Activated naive CD4-positive, alpha-beta T cell treated with anti-CD3 and anti-CD28 coated beads, Interleukin-2, amount 50 U/mL, for 24 hours (primary cell): ENCODE data around the gene ELP1.
"Not testable (repeated sequence)": the region's sequence is repeated elsewhere in the genome, so short reads cannot be mapped to it uniquely, and the experiment has no call there.

Experiments used
- H3K27ac Mint-ChIP-seq: one replicate; pipeline ENCODE4 v1.8.0; 2021; ENCODE audit warnings: mild to moderate bottlenecking, mixed read lengths
- H3K27me3 Mint-ChIP-seq: one replicate; pipeline ENCODE4 v1.8.0; 2021; ENCODE audit warnings: mixed read lengths
- H3K36me3 Mint-ChIP-seq: one replicate; pipeline ENCODE4 v1.8.0; 2021; ENCODE audit warnings: mixed read lengths
- H3K4me1 Mint-ChIP-seq: one replicate; pipeline ENCODE4 v1.8.0; 2021; ENCODE audit warnings: mixed read lengths
- H3K4me3 Mint-ChIP-seq: one replicate; pipeline ENCODE4 v1.8.0; 2021; ENCODE audit warnings: mild to moderate bottlenecking, mixed read lengths
- H3K9me3 Mint-ChIP-seq: one replicate; pipeline ENCODE4 v1.8.0; 2021; ENCODE audit warnings: mixed read lengths

Gene ELP1, protein sequence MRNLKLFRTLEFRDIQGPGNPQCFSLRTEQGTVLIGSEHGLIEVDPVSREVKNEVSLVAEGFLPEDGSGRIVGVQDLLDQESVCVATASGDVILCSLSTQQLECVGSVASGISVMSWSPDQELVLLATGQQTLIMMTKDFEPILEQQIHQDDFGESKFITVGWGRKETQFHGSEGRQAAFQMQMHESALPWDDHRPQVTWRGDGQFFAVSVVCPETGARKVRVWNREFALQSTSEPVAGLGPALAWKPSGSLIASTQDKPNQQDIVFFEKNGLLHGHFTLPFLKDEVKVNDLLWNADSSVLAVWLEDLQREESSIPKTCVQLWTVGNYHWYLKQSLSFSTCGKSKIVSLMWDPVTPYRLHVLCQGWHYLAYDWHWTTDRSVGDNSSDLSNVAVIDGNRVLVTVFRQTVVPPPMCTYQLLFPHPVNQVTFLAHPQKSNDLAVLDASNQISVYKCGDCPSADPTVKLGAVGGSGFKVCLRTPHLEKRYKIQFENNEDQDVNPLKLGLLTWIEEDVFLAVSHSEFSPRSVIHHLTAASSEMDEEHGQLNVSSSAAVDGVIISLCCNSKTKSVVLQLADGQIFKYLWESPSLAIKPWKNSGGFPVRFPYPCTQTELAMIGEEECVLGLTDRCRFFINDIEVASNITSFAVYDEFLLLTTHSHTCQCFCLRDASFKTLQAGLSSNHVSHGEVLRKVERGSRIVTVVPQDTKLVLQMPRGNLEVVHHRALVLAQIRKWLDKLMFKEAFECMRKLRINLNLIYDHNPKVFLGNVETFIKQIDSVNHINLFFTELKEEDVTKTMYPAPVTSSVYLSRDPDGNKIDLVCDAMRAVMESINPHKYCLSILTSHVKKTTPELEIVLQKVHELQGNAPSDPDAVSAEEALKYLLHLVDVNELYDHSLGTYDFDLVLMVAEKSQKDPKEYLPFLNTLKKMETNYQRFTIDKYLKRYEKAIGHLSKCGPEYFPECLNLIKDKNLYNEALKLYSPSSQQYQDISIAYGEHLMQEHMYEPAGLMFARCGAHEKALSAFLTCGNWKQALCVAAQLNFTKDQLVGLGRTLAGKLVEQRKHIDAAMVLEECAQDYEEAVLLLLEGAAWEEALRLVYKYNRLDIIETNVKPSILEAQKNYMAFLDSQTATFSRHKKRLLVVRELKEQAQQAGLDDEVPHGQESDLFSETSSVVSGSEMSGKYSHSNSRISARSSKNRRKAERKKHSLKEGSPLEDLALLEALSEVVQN (N-terminal part only)

DNA sequence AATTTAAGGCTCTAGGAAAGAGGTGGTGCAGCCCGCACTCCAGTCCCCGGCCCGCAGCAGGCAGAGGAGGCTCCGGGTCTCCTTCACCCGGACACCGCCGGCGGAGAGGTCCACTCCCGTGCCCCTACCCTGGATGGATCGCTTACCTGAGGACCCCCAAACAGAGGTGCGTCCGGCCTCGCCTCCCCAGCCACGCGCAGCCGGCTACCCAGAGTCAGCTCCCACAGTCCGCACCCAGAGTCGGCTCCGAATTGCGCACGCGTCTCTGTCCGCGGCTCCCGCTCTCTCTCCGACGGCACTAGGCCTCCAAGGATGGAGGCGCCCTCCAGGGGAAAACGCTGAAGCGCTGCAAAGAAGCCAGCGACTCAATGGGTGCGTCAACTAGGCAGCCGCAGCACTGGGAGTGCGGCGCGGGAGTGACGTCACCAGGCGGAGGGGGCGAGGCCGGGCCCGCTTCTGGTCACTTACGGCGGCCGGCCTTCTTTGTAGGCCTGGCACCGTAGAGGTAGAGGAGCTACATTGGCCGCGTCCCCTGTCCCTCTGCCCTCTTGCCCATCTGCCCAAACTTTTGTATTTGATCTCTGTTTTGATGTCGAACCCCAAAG is at the start of gene ELP1:
ELP1 (minus strand) TSS at position 407 of the 605 bp plus-strand sequence. CDS start 2,978 bp downstream, outside the sequence.
- peaks cover 35% of the 10 kb centered on the region for H3K4me1 Mint-ChIP-seq
- H3K9me3 Mint-ChIP-seq: no peaks in the 10 kb centered on the region
- H3K27me3 Mint-ChIP-seq: no peaks in the 10 kb centered on the region
- peak within 1 kb of the TSS; percentile 98 for H3K27ac Mint-ChIP-seq
- peak within 1 kb of the TSS; percentile 97 for H3K4me3 Mint-ChIP-seq
- peaks cover 2% of the 10 kb centered on the region for H3K36me3 Mint-ChIP-seq

DNA sequence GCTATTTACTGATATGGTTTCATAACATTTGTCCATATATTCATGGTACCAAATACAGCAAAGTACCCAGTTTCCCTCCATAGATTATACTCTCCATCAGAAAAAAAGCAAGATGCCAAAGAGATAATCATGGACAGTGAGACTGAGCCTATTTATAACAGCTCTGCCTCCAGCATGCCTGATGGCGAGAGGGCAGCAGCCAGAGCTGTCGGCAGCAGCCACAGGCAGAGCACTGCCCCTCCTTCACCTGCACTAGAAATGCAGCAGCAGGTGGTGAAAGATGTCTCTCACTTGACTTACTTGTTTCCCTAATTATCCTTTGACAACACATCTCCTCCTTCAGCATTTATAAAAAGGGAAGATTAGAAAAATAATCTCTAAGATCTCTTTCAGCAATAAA is 47.0 kb upstream of the ELP1 start:
- Mint-ChIP-seq H3K27me3 (no peaks in the 10 kb centered on the region), H3K4me3 (no peak overlapping the region), H3K27ac (no peak overlapping the region), H3K36me3 (no peaks in the 10 kb centered on the region), H3K9me3 (no peaks in the 10 kb centered on the region), H3K4me1 (no peaks in the 10 kb centered on the region)

DNA sequence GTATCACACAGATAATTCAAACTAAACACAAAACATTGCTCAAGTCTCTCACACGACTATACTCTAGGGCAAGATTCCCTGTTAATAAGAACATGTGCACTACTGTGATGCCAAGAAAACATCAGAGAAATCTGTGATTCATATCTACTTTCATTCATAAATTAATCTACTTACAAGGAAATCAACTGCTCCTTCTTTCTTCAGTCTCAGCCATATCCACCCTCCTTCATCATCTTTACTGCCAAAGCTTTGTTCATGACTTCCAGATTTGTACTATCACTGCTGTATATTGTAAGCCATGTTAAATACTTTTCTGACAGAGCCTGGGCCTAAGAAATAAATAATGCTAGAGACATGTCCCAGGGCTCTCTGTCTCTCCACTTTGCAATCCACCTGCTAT is 44.3 kb upstream of the ELP1 start:
- H3K27ac Mint-ChIP-seq: no peak overlapping the region
- no peaks in the 10 kb centered on the region for H3K27me3 Mint-ChIP-seq
- no peak overlapping the region for H3K4me3 Mint-ChIP-seq

DNA sequence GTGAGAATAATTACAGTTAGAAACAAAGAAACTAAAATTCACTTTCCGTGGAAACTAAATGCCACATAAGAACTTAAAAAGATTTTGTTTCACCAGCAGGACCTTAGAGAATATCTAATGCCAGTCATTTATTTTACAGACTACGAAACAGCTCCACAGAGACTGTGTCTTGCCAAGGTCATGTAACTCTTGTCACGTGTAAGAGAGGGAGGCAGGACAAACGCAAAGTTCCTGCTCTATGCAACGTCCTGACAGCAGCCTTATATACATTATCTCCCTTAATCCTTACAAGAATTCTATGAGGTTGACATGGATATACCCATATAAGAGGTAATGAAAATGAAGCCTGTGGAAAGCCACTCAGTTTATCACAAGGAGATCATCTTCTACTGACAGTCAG is 40.0 kb upstream of the ELP1 start:
- Mint-ChIP-seq H3K4me1 (no peaks in the 10 kb centered on the region), H3K4me3 (no peak overlapping the region), H3K9me3 (peaks cover 8% of the 10 kb centered on the region), H3K36me3 (peaks cover 3% of the 10 kb centered on the region), H3K27me3 (no peaks in the 10 kb centered on the region), H3K27ac (no peak overlapping the region)

More for the DNA sequence above, 44.3 kb upstream of the ELP1 start:
- H3K4me1 Mint-ChIP-seq: no peaks in the 10 kb centered on the region
- H3K36me3 Mint-ChIP-seq: no peaks in the 10 kb centered on the region
- H3K9me3 Mint-ChIP-seq: no peaks in the 10 kb centered on the region

DNA sequence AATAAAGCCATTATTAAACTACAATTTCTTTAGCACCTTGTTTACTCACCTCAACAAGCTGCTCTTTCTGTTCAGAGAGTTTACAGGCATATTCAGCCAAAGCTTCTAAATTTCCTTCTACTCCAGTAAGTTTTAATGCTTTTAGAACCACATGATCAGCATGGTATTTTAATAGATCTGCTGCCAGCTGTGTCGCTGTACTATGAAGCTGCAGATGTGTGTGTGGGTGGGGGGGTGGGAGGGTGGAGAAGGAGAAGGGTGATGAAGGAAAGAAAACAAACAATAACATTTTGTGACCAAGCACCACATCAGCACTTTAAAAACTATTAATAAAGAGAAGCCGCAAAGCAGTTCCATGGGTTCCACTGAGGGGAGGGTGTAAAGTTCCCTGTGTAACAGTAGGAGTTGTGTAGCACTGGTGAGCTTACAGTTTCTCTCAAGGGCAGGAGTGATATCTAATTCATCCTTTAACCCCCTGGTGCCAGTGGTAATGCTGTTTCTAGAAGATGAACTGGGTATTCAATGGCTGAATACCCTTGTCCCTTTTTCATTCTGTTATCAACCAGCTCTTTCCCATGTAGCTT is 38.8 kb upstream of the ELP1 start:
- Mint-ChIP-seq H3K27me3 (no peaks in the 10 kb centered on the region), H3K27ac (no peak overlapping the region), H3K4me3 (no peak overlapping the region), H3K4me1 (no peaks in the 10 kb centered on the region), H3K36me3 (peaks cover 3% of the 10 kb centered on the region), H3K9me3 (peaks cover 8% of the 10 kb centered on the region)

DNA sequence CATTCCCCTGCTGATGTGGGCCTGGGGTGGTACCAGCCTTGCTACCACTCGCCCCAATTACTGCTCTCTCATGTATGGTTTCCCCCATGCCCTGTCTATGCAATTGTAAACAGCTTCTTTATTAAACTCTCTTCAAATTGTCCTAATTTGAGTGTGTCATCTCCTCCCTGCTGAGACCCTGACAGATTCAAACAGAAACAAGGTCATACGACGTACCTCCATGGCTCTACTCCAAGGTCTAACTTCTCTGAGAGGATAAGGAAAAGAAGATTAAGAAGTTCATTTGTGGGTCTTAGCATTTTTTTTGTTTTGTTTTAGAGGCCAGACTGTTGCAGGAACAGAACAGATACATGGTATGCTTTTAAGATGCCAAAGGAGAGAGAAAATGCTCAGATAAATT is 38.3 kb upstream of the ELP1 start:
- H3K27ac Mint-ChIP-seq: no peak overlapping the region

DNA sequence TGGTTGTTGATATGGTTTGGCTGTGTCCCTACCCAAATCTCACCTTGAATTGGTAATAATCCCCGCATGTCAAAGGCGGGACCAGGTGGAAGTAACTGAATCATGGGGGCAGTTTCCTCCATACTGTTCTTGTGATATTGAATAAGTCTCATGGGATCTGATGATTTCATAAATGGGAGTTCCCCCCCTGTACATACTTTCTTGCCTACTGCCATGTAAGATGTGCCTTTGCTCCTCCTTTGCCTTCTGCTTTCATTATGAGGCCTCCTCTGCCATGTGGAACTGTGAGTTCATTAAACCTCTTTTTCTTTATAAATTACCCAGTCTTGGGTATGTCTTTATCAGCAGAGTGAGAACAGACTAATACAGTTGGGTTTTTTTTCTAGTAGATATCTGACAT is 37.5 kb upstream of the ELP1 start:
- H3K27me3 Mint-ChIP-seq, H3K4me1 Mint-ChIP-seq, H3K9me3 Mint-ChIP-seq, H3K4me3 Mint-ChIP-seq, H3K36me3 Mint-ChIP-seq, H3K27ac Mint-ChIP-seq: not testable (repeated sequence)

More for the DNA sequence above, 38.3 kb upstream of the ELP1 start:
- Mint-ChIP-seq H3K9me3 (peaks cover 8% of the 10 kb centered on the region), H3K4me1 (no peaks in the 10 kb centered on the region), H3K4me3 (no peak overlapping the region), H3K27me3 (no peaks in the 10 kb centered on the region), H3K36me3 (peaks cover 3% of the 10 kb centered on the region)

DNA sequence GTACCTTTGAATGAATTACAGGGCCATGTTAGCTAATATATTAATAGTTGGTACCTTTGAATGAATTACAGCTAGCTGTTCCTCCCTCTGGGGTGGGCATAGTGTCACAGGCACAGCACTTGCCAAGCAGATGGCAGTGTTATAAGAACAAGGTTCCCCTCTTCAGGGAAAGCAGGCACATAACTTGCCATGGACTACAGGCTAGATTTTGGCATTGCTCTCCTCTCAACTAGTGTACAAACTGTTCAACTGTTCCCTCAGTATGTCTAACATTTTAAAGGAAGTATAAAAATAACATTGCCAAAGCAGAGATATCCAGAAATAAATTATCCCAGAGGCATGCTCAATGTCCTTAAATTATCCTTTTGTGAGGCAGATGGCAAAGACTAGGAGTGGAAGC is 34.0 kb upstream of the ELP1 start:
- peaks cover 8% of the 10 kb centered on the region for H3K9me3 Mint-ChIP-seq
- H3K4me1 Mint-ChIP-seq: no peaks in the 10 kb centered on the region
- no peak overlapping the region for H3K4me3 Mint-ChIP-seq
- no peaks in the 10 kb centered on the region for H3K27me3 Mint-ChIP-seq
- peaks cover 3% of the 10 kb centered on the region for H3K36me3 Mint-ChIP-seq
- H3K27ac Mint-ChIP-seq: no peak overlapping the region

DNA sequence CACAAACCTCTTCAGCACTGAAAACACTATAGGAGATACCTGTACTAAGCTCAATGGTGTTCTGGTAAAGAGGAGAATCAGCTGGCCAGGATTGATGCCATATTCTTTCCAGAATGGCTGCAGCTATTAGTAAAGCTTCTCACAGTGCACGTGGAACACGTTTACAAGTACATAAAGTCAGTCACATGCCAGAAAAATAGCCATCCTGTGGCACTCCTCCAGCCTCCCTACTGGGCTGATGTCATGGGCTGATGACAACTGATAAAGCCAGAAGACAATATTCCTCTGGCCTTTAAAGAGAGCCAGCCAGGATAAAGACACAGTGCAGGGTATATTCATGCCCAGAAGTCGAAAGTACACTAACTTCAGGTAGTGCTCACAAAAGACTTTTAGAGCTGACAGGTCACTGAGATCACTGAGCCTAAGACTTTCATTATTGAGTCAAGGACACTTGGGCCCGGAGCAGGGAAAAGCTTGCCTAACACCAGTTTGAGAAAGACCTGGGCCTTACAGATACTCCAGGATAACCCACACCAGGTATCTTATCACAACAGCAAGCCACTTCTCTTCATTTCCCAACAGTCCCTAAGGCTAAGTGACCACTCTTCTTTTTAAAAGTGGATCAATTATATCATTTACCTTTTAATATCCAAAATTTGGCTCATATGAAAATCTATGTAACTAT is 29.7 kb upstream of the ELP1 start:
- H3K9me3 Mint-ChIP-seq: no peaks in the 10 kb centered on the region
- H3K27ac Mint-ChIP-seq: no peak overlapping the region
- H3K36me3 Mint-ChIP-seq: no peaks in the 10 kb centered on the region
- H3K27me3 Mint-ChIP-seq: no peaks in the 10 kb centered on the region
- H3K4me3 Mint-ChIP-seq: no peak overlapping the region
- H3K4me1 Mint-ChIP-seq: no peaks in the 10 kb centered on the region

DNA sequence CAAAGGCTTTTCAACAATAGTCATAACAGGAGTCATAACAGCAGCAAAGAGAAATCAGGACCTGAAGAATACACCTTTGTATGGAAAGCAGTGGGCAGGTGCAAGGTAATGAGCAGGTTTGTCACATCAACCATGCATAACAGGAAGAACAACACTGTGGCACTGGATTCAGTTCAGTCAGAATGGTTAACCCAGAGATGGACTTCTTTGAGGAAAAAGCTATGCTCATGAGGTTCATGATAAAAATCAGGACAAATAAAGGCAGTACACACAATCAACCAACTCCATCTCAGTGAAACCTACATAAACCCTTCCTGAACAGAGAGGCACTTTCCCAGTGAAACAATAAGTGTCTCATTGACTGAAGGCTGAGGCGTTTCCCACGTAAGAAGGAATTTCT is 27.2 kb upstream of the ELP1 start:
- H3K9me3 Mint-ChIP-seq: no peaks in the 10 kb centered on the region
- no peaks in the 10 kb centered on the region for H3K36me3 Mint-ChIP-seq
- H3K4me1 Mint-ChIP-seq: no peaks in the 10 kb centered on the region
- no peak overlapping the region for H3K4me3 Mint-ChIP-seq
- H3K27ac Mint-ChIP-seq: no peak overlapping the region
- H3K27me3 Mint-ChIP-seq: no peaks in the 10 kb centered on the region

DNA sequence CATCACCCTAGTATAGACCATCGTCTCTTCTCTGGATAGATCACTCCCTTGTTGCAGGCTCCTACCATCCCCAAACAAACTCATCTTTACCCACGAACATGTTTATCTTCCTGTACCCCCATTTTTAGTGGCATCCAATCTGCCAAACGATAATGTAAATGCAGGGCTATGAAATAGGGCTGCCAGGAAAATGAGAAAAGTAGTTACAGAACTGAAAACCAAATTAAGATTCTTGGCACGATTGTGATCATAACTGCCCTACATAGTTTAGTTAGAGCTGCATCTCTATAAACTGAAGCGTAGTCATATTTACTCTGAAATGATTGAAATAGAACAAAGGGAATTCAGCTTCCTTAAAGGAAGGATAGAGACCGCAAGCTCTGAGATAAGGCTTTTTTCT is 26.4 kb upstream of the ELP1 start:
- Mint-ChIP-seq H3K4me1 (no peaks in the 10 kb centered on the region), H3K4me3 (no peak overlapping the region), H3K27me3 (no peaks in the 10 kb centered on the region), H3K9me3 (no peaks in the 10 kb centered on the region), H3K27ac (no peak overlapping the region), H3K36me3 (no peaks in the 10 kb centered on the region)

DNA sequence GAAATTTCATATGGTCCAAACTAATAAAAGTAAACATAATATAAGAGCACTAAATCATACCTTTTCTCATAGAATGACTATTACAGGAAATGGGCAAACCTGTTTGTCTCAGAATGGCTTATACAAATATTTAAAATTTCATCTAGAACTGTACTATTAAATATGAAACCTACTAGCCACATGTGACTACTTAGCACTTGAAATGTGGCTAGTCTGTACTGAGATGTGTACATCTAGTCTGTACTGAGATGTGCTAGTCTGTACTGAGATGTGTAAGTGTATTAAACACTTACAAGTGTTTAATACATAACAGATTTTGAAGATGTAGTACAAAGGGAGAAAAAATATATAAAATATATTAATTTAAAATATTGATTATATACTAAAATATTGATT is 22.7 kb upstream of the ELP1 start:
- H3K4me3 Mint-ChIP-seq: no peak overlapping the region
- no peaks in the 10 kb centered on the region for H3K9me3 Mint-ChIP-seq
- no peak overlapping the region for H3K27ac Mint-ChIP-seq
- no peaks in the 10 kb centered on the region for H3K4me1 Mint-ChIP-seq
- H3K27me3 Mint-ChIP-seq: no peaks in the 10 kb centered on the region
- H3K36me3 Mint-ChIP-seq: no peaks in the 10 kb centered on the region

DNA sequence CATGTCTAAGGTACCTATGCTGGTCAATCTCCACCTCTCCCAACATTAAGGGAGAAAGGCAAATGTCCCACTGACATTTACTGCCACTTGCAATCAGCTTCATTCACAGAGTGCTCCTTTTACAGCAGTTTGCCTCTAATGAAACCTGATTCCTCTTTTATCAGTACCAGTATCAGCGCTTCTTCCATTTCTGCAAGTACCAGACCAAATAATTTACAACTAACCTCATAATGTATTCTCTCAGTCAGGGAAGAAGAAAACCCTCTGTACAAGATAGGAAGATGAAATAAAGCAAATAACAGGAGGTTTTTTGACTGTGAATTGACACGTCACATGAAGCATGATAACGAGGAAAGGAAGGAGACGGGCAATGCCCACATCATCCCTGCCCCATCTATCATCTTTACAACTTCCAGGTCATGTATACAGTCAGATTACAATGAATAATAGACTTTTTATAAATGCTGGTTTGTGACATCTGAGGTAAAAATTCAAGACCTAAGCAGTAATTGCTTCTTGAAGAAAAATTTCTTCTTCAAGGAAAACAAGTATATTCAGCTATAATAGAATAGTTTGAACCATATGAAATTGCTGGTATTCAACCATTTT is 22.2 kb upstream of the ELP1 start:
- Mint-ChIP-seq H3K4me3 (no peak overlapping the region), H3K27ac (no peak overlapping the region), H3K27me3 (no peaks in the 10 kb centered on the region), H3K9me3 (no peaks in the 10 kb centered on the region), H3K36me3 (no peaks in the 10 kb centered on the region), H3K4me1 (no peaks in the 10 kb centered on the region)

DNA sequence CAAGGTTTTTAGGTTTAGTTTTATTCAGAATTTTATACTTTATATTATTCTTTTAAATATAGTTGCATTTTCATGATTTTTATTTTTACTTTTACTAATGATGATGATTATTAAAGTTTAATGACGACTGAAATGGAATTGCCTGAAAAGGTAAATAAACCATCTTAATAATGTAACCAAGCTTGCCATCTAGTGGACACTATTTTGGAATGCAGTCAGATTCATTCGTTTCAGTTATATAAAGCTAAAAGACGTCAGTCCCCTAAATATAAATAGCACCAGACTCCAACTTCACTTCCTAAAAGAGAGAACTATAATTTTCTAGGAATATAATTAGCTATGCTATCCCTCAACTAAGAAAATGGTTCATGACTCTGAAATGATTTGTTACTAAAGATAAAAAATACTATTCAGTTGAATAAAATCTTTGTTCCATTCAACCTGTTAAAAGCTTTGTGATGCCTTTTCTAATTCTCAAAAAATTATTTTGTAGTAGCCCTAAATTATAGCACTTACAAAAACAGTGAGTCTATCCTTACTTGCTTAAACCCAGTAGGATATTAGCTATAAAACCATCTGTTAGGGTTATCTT is 20.2 kb upstream of the ELP1 start:
- Mint-ChIP-seq H3K27ac (no peak overlapping the region), H3K9me3 (no peaks in the 10 kb centered on the region), H3K36me3 (no peaks in the 10 kb centered on the region), H3K4me1 (no peaks in the 10 kb centered on the region), H3K4me3 (no peak overlapping the region), H3K27me3 (no peaks in the 10 kb centered on the region)
